Measurements from ENCODE around the gene STAM. TPM values are rescaled to one million over a fixed set of nuclear protein-coding genes. Genes with fewer than 3 reads are reported as not detected.

The STAM gene
- total RNA-seq, 4 donors from 2014 or later, result 3.6 to 31.5 (median 19.9) TPM

GRCh38 chr10:17725703-17726102, 81.8 kb downstream of the STAM start:
- TF ChIP-seq, protein P1, sequence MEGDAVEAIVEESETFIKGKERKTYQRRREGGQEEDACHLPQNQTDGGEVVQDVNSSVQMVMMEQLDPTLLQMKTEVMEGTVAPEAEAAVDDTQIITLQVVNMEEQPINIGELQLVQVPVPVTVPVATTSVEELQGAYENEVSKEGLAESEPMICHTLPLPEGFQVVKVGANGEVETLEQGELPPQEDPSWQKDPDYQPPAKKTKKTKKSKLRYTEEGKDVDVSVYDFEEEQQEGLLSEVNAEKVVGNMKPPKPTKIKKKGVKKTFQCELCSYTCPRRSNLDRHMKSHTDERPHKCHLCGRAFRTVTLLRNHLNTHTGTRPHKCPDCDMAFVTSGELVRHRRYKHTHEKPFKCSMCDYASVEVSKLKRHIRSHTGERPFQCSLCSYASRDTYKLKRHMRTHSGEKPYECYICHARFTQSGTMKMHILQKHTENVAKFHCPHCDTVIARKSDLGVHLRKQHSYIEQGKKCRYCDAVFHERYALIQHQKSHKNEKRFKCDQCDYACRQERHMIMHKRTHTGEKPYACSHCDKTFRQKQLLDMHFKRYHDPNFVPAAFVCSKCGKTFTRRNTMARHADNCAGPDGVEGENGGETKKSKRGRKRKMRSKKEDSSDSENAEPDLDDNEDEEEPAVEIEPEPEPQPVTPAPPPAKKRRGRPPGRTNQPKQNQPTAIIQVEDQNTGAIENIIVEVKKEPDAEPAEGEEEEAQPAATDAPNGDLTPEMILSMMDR (IDR thresholded peaks at IDR 0.05), result no peak
- TF ChIP-seq POLR2A (IDR thresholded peaks at IDR 0.05), result no peak
- no peaks in the 10 kb centered on the region for H3K4me1 ChIP-seq
- intact Hi-C loops (cut with DNase I; ENCODE audit: low total_unique reads), result no loop called here

GRCh38 chr10:17729630-17730029, 85.7 kb downstream of the STAM start:
- H3K9me3 ChIP-seq, result no peaks in the 10 kb centered on the region

More at GRCh38 chr10:17725703-17726102, 81.8 kb downstream of the STAM start:
- no peak overlapping the region for H3K4me3 ChIP-seq
- no peaks in the 10 kb centered on the region for H3K36me3 ChIP-seq
- no peak overlapping the region for H3K27ac ChIP-seq
- no peak for DNase-seq
- no peaks in the 10 kb centered on the region for H3K27me3 ChIP-seq
- no peaks in the 10 kb centered on the region for H3K9me3 ChIP-seq

DNA sequence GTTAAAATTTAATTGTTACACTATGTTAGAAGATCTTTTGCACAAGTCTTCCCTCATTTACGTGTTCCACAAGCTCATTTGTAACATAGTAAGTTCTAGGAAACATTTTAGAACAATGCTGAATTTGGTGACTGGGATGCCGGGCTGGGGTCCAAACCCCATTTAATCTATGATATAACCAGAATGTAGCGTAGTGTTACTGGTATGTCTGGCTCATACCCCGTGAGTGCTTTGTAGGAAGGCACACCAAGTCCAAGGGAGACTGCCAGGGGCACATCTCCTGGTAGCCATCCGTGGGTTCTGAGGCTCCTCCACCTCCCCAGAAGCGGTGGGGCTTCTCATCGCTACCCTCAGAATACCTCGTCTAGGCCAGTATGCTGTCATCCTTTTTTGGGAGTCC, 86.7 kb downstream of the STAM start:
- Histone ChIP-seq H3K4me3 (no peak overlapping the region), H3K9me3 (no peaks in the 10 kb centered on the region), H3K36me3 (no peaks in the 10 kb centered on the region), H3K4me1 (no peaks in the 10 kb centered on the region), H3K27ac (no peak overlapping the region), H3K27me3 (no peaks in the 10 kb centered on the region)
- TF ChIP-seq POLR2A (IDR thresholded peaks at IDR 0.05), result no peak
- TF ChIP-seq, protein P1 (IDR thresholded peaks at IDR 0.05), result no peak
- no peak for DNase-seq
- intact Hi-C loops (cut with DNase I; ENCODE audit: low total_unique reads), result no loop called here

More at GRCh38 chr10:17729630-17730029, 85.7 kb downstream of the STAM start:
- Histone ChIP-seq H3K36me3 (no peaks in the 10 kb centered on the region), H3K27ac (no peak overlapping the region), H3K4me3 (no peak overlapping the region), H3K27me3 (no peaks in the 10 kb centered on the region), H3K4me1 (no peaks in the 10 kb centered on the region)
- no peak for DNase-seq
- no peak for TF ChIP-seq POLR2A (IDR thresholded peaks at IDR 0.05)
- TF ChIP-seq, protein P1 (IDR thresholded peaks at IDR 0.05), result no peak
- intact Hi-C loops (cut with DNase I; ENCODE audit: low total_unique reads), result no loop called here

DNA sequence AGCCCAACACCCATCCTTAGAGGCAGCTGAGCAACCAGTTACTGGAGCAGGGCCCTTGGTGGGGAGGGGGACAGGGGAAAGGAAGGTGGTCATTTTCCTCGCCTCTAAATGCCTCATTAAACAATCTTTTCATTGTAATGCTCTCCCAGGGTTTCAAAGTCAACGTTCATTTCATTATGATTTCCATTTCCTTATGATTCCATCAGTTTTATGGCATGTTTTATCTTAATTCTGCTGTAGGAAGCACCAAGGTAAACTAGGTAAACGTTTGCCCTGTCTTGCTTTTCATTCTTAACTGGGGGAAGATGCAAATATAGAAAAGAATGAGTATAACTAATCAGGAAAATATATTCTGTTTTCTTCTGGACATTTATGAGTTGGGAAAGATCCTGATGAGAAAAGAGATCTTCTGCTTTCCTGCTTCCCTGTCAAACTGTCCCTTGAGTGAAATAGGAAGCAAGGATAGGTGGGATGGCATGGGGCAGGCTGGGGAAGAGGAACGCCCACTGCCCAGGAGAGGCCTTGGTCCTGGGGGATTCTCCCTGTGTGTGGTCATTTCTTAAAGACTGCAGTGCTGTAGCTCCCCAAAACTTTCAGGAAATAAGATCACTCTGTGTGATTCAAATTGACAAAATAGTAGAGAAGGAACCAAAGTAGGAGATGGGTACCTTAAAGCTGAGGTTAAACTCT, 87.5 kb downstream of the STAM start:
- H3K27ac ChIP-seq, result no peak overlapping the region
- no peak for TF ChIP-seq POLR2A (IDR thresholded peaks at IDR 0.05)
- TF ChIP-seq, protein P1 (IDR thresholded peaks at IDR 0.05), result no peak
- intact Hi-C loops (cut with DNase I; ENCODE audit: low total_unique reads), result no loop called here

DNA sequence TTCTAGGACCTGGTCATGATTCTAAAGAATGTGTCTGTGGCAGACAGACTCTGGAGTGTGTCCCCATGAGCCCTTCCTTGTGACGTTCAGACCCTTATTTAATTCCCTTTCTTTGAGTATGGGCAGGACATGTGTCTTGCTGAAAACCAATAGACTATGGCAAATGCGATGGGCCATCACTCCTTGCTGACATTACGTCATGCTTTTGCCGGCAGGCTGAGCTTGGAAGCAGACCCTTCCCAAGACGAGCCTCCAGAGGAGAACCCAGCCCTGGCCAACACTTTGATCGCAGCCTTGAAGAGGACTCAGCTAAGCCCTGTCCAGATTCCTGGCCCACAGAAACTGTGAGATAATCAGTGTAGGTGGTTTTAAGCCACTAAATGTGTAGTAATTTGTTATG, 89.7 kb downstream of the STAM start:
- intact Hi-C loops (cut with DNase I; ENCODE audit: low total_unique reads), result no loop called here
- no peak overlapping the region for H3K27ac ChIP-seq
- no peak overlapping the region for H3K4me3 ChIP-seq
- no peaks in the 10 kb centered on the region for H3K4me1 ChIP-seq
- no peaks in the 10 kb centered on the region for H3K9me3 ChIP-seq
- no peak for TF ChIP-seq POLR2A (IDR thresholded peaks at IDR 0.05)
- TF ChIP-seq, protein P1 (IDR thresholded peaks at IDR 0.05), result no peak
- no peaks in the 10 kb centered on the region for H3K27me3 ChIP-seq
- no peaks in the 10 kb centered on the region for H3K36me3 ChIP-seq
- DNase-seq, result no peak

More for the DNA sequence above, 87.5 kb downstream of the STAM start:
- Histone ChIP-seq H3K27me3 (no peaks in the 10 kb centered on the region), H3K36me3 (no peaks in the 10 kb centered on the region), H3K4me1 (no peaks in the 10 kb centered on the region), H3K4me3 (no peak overlapping the region), H3K9me3 (no peaks in the 10 kb centered on the region)
- no peak for DNase-seq
